Gastroesophageal sphincter (tissue), 3 donors: Measurements from ENCODE around the gene CLSTN1.

ENCODE experiments used
- CTCF ChIP-seq, 4 experiments: fragments of 200-600 bp in 2 of 4; fragments of 450-650 bp in 2 of 4; sonication (generic) in 1 of 4; IDR thresholded peaks; one replicate each; pipeline ENCODE4 v1.5.1; 2017 to 2019; ENCODE audit warnings: antibody characterized with exemption in 4 of 4, mild to moderate bottlenecking in 2 of 4, moderate library complexity in 2 of 4
- POLR2A ChIP-seq, 2 donors: fragments of 450-650 bp; IDR thresholded peaks; one replicate each; pipeline ENCODE4 v1.6.1; 2017; ENCODE audit warnings: antibody characterized with exemption in 2 of 2, mild to moderate bottlenecking in 2 of 2, moderate library complexity in 1 of 2

DNA sequence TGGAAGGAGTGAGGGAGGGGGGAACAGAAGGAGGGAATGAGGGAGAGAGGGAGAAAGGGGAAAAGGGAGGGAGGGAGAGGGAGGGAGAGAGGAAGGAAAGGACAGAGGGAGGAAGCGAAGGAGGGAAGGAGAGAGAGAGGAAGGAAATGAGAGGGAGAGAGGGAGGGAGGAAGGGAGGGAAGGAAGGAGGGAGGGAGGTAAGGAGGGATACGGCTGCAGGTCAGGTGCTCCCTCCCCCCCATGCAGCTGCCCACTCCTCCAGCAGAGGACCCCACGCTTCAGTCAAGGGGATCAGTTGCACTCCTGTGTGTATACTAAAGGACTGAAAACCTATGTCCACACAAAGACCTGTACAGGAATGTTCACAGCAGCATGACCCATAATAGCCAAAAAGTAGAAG lies 54.8 kb downstream of the CLSTN1 start:
- TF ChIP-seq POLR2A (IDR thresholded peaks at IDR 0.05) (no peak), CTCF (IDR thresholded peaks at IDR 0.05) (no peak)
